GM21723 (cell line): ENCODE measurements around the gene BAK1.
A peak's percentile ranks its signal among the peaks of the same experiment; 100 is the strongest.

Experiments
- ATAC-seq: cut with Tn5 transposase; IDR thresholded peaks from one replicate; pipeline ENCODE4 v1.9.1; 2021; ENCODE audit warnings: mild to moderate bottlenecking, moderate library complexity; ENCODE audit not compliant: unreplicated experiment

Gene BAK1

GRCh38 chr6:33587529-33587928, 7.5 kb upstream of the BAK1 start:
- ATAC-seq: no peak

DNA sequence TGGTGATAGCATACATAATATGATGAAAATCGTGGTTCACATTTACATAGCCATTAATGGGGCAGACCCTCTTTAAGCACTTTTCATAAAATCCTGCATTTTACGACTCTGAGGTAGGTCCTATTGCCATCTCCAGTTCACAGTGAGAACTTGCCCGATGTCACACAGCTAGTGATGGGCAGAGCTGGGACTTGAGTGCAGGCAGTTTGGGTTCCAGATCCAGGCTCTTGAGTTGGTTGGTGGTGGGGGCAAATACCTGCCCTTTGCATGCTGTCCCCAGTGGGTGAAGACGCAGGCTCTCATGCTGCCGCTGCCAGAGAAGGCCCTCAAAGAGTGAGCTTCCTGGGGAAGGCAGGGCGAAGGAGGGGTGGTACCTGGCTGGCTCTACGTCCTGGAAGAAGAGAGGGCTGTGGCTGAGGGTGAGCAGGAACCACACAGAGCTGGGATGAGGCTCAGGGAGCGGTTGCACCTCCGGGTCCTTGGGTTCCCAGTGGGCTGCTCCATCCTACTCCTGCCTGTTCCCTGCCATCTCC, 6.1 kb upstream of the BAK1 start:
- no peak for ATAC-seq

- ATAC-seq: peak; percentile 59
Observed at GRCh38 chr6:33585403-33586107, 5.5 kb upstream of the BAK1 start.

- no peak for ATAC-seq
Observed at GRCh38 chr6:33584700-33585402, 4.8 kb upstream of the BAK1 start.

- ATAC-seq: no peak
Observed at GRCh38 chr6:33583591-33584155, 3.6 kb upstream of the BAK1 start.

DNA sequence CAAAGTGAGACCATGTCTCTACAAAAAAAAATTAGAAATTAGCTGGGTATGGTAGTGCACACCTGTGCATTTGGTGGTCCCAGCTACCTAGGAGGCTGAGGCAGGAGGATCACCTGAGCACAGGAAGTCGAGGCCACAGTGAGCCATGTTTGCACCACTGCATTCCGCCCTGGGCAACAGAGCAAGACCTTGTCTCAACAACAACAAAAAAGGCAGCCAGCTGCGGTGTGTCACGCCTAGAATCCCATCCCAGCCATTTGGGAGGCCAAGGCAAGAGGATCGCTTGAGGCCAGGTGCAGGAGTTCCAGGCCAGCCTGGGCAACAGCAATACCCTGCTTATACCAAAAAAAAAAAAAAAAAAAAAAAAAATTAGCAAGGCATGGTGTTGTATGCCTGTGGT, 1.1 kb upstream of the BAK1 start:
- ATAC-seq: no peak

DNA sequence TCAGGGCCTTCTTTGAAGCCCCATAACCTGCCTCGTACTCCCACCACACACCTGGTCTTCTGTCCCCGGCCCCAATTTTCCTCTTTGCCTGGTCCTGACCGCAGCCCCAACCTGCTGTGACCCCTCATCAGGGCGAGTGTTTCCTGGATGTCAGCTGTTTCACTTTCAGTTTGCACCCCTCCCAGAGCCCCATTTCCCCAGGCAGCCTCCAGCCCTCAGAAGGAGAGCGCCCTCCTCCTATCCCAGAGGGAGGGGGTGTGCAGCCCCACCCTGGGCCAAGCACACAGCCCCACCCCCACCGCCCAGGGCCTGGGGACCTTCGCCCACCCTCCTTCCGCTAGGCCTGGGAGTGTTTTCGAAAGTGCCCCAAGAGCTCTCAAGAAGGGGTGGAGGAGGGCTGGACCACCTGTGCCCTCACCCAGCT, 1.5 kb downstream of the BAK1 start:
- no peak for ATAC-seq

DNA sequence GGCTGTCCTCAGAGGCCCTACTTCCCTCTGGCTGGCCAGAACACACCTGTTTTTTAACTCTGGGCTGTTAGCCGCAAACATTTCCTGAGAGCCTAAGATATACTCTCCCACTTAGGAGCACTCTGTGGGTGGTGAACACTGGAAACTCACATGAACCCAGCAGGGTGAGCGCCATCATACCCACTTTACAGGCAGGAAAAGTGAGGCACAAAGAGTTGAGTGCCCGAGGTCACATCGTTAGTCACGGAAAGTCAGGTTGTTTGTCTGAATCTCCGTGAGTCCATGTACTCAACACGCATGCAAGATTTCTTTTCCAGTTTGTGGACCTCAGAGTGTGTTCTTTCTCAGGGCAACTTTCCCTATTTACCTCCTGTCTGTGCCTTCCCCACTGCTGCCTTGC, 1.9 kb downstream of the BAK1 start:
- no peak for ATAC-seq

- no peak for ATAC-seq
Observed at GRCh38 chr6:33577718-33578117, 2.4 kb downstream of the BAK1 start.

DNA sequence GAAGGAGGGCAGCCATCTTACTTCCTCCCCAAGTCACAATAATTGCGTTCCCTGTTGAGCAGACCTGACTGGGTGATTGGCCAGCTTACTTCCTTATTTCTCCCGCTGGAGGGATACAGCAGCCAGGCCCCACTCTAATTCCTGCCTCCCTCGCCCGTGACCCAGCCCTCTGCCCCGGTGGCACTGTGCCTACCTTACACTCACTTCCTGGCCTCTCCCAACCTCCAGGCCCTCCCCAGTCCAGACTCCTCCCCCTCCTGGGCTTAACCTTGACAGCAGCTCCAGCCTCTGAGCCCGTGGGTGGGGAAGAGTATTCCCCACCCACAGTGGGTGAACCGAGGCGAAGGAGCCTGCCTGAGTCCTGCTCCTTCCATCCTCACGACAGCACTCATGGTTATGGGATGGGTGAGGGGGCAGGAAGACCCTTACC, 3.0 kb downstream of the BAK1 start:
- no peak for ATAC-seq

DNA sequence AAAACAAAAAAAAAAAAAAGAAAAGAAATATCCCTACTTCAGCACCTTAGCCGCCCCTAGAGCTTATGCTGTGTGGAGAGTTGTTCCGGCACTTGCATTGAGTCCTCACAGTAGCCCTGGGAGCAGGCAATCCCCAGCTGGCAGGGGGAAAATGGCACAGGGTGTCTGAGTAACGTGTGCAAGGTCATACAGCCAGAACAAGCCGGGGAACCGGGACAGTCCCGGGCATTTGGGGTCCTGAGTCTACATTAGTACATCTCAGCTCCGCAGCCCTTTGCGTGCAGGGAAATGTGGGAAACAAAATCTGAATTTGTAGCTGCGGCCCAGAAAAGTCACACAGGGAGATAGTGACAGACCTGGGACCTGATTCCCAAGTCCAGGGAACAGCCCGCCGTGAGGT, 3.4 kb downstream of the BAK1 start:
- ATAC-seq: no peak

DNA sequence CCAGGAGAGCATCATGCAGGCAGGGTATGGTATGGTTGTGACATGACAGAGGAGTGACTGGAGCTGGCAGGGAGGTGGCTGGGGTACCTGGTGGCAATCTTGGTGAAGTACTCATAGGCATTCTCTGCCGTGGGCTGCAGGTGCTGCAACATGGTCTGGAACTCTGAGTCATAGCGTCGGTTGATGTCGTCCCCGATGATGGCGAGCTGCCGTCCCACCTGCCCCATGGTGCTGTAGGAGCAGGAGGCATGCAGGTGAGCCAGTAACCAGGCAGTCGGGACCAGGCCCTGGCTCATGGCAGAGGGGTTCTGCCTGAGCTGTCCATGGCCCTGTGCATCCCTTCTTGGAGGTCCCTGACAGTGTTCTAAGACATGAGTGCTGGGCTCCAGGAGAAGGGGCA, 4.9 kb downstream of the BAK1 start:
- no peak for ATAC-seq

- ATAC-seq: no peak
Observed at GRCh38 chr6:33571637-33572316, 8.3 kb downstream of the BAK1 start.

DNA sequence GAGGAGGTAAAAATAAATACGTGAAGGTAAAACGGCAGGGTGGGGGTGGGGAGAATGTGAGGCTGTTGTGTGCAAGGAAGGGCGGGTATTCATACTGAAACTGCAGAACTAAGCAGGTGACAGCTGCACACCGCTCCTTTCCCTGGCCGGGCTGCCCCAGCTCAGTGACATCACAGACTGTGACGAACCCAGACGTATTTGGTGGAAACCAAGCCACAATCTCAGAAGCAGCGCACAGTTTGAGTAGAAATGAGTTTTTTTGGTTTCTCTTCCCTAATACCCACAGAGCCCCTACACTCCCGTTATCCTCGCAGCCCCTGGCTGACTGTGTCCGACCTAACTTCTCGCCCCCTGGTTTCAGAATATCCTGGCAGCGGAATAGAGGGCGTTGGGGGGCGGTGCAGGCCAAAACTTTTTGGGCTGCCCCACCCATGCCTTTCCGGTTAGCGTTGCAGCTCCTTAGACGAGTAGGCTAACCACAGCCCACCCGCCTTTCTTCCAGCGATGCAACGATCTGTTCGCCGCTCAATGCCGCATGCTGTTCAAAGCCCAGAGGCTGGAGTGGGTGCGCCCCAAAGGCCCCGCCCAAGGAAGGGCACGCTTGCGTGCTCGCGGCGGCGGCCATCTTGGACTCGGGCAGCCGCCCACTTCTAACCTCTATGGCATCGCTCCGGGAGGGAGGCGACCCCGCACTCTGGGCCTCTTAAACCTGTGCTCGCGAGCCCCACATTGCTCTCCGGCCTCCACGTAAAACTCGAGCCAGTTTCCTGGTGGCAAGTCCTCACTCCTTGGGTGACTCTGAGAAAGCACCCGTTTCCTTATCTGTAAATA, 9.1 kb downstream of the BAK1 start:
- ATAC-seq: peak; percentile 82

DNA sequence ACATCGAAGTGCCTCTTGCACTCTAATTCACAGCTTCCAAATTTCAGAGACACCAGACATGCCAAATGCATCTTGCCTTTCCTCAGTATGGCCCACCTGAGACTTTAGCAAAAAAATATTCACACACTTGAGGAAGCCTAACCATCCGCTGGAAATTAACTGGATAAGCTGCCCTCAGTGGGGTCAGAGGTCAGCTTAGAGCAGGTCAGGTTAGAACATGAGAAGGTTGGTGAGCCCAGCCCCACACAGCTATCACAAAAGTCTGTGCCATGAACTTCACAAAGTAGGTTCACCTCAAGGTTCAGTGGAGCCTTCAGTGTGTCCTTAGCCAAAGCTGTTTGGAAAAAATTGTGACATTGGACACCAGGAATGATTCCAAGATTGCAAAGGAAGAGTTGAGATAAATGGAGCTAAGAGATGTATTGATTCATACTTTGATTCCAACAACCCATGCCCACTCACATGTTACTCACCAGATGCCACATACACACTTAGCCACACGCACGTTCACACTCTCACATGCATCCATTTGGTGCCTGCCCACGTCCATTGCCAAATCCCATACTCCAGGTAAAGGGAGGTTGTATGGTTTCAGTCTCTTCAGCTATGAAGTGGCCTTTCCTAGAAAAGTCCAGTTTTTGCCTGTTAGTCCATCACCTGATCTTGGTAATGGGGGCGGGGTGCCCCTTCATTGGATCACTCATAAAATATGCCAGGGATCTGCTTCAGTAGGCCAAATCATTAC, 11.1 kb downstream of the BAK1 start:
- no peak for ATAC-seq

- ATAC-seq: no peak
Observed at GRCh38 chr6:33567836-33568235, 12.2 kb downstream of the BAK1 start.

- no peak for ATAC-seq
Observed at GRCh38 chr6:33566182-33567084, 13.6 kb downstream of the BAK1 start.

DNA sequence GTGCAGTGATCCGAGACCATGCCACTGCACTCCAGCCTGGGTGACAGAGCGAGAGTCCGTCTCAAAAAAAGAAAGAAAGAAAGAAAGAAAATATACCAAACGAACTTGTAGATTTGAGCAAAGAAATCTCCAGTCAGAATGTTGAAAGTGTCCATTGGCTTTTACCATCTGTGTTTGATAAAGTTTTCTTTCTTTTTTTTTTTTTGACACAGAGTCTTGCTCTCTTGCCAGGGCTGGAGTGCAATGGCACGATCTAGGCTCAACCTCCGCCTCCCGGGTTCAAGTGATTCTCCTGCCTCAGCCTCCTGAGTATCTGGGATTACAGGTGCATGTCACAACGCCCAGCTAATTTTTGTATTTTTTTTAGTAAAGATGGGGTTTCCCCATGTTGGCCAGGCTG, 21.3 kb downstream of the BAK1 start:
- no peak for ATAC-seq

GRCh38 chr6:33557376-33557775, 22.7 kb downstream of the BAK1 start:
- no peak for ATAC-seq
